ENCODE measurements around the gene GAL3ST2.
"Not testable (repeated sequence)": the region's sequence is repeated elsewhere in the genome, so short reads cannot be mapped to it uniquely, and the experiment has no call there.

The GAL3ST2 gene

GRCh38 chr2:241769819-241770184, 6.8 kb upstream of the GAL3ST2 start:
- DNase-seq = no peak

- DNase-seq = no peak
Observed at GRCh38 chr2:241770185-241770935, 6.3 kb upstream of the GAL3ST2 start.

GRCh38 chr2:241770936-241771285, 5.7 kb upstream of the GAL3ST2 start:
- no peak for DNase-seq

- no peak for DNase-seq
Observed at GRCh38 chr2:241771286-241772062, 5.1 kb upstream of the GAL3ST2 start.

- DNase-seq = peak in 1 of 2 donors; percentile 66
Observed at GRCh38 chr2:241772063-241772499, 4.5 kb upstream of the GAL3ST2 start.

GRCh38 chr2:241773511-241774418, 2.9 kb upstream of the GAL3ST2 start:
- DNase-seq = no peak

GRCh38 chr2:241774419-241775222, 2.0 kb upstream of the GAL3ST2 start:
- no peak for DNase-seq

- no peak for DNase-seq
Observed at GRCh38 chr2:241775223-241776177, 1.1 kb upstream of the GAL3ST2 start.

- DNase-seq = no peak
Observed at GRCh38 chr2:241777170-241777685, 606 bp downstream of the GAL3ST2 start.

- no peak for DNase-seq
Observed at GRCh38 chr2:241777686-241778627, 1.3 kb downstream of the GAL3ST2 start.

GRCh38 chr2:241780939-241781569, 4.4 kb downstream of the GAL3ST2 start:
- DNase-seq = no peak

- not testable (repeated sequence) for DNase-seq
Observed at GRCh38 chr2:241782053-241782452, 5.4 kb downstream of the GAL3ST2 start.

- DNase-seq = no peak
Observed at GRCh38 chr2:241788135-241788534, 11.5 kb downstream of the GAL3ST2 start.

GRCh38 chr2:241788572-241788971, 11.9 kb downstream of the GAL3ST2 start:
- DNase-seq = peak in 1 of 2 donors; percentile 32

GRCh38 chr2:241791385-241791784, 14.8 kb downstream of the GAL3ST2 start:
- DNase-seq = not testable (repeated sequence)

GRCh38 chr2:241793385-241793784, 16.8 kb downstream of the GAL3ST2 start:
- DNase-seq = no peak

GRCh38 chr2:241794250-241794823, 17.7 kb downstream of the GAL3ST2 start:
- DNase-seq = no peak
